Central memory CD8-positive, alpha-beta T cell (primary cell): ENCODE results near the gene CDH23.
A peak's percentile ranks its signal among the peaks of the same experiment; 100 is the strongest.

ENCODE experiments used
- ATAC-seq: fragments of 150-1000 bp; cut with Tn5 transposase; replicated peaks from 2 replicates; pipeline ENCODE4 v1.10.0; 2022; ENCODE audit warnings: mild to moderate bottlenecking, moderate FRiP score, moderate number of reproducible peaks; ENCODE audit not compliant: poor library complexity, severe bottlenecking; ENCODE audit errors: extremely low read depth
- DNase-seq, 2 donors: peaks; one replicate each; pipeline ENCODE4 v3.0.0; 2021; ENCODE audit warnings: low spot score in 2 of 2
- H3K27ac Mint-ChIP-seq: one replicate; pipeline ENCODE4 v1.8.0; 2022; ENCODE audit warnings: low read depth, mild to moderate bottlenecking, moderate library complexity, mixed read lengths
- H3K27me3 Mint-ChIP-seq: one replicate; pipeline ENCODE4 v1.8.0; 2022; ENCODE audit warnings: mixed read lengths
- H3K36me3 Mint-ChIP-seq: one replicate; pipeline ENCODE4 v1.8.0; 2022; ENCODE audit warnings: mild to moderate bottlenecking, moderate library complexity, mixed read lengths; ENCODE audit not compliant: insufficient read depth
- H3K4me1 Mint-ChIP-seq: one replicate; pipeline ENCODE4 v1.8.0; 2022; ENCODE audit warnings: mixed read lengths
- H3K4me3 Mint-ChIP-seq: one replicate; pipeline ENCODE4 v1.8.0; 2022; ENCODE audit warnings: mild to moderate bottlenecking, moderate library complexity, mixed read lengths
- H3K9me3 Mint-ChIP-seq: one replicate; pipeline ENCODE4 v1.8.0; 2022; ENCODE audit warnings: mixed read lengths

CDH23 gene

DNA sequence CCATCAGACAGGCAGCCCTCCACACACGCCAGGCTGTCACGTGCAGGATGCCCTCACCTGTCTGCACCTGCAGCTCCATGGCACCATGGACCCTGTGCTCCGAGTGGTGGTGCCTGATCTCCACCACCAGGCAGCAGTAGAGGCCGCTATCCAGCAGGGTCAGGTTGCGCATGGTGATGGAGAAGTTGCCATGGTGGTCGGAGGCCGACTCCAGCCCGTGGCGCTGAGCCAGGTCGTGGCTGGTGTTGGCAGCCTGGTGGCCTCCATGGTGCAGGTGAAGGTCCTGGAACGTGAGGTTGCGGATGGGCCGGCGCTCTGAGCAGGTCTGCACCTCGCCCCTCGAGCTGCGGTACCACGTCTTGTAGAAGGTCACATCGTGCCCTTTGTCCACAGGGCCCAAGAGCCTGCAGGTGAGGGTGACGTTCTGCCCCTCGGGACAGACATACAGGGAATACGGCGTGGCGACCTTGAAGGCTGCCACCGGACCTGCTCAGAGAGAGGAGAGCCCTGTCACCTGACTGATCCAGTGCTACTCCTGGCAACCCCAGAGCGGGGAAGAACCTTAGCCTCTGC lies 364.9 kb downstream of the CDH23 start:
- no peak for DNase-seq
- H3K27ac Mint-ChIP-seq: peak overlapping the region; percentile 86
- no peaks in the 10 kb centered on the region for H3K9me3 Mint-ChIP-seq
- peaks cover 75% of the 10 kb centered on the region for H3K4me1 Mint-ChIP-seq
- no peak overlapping the region for H3K4me3 Mint-ChIP-seq
- H3K27me3 Mint-ChIP-seq: no peaks in the 10 kb centered on the region
- peaks cover 35% of the 10 kb centered on the region for H3K36me3 Mint-ChIP-seq
- no peak for ATAC-seq

GRCh38 chr10:71762324-71762723 lies 365.6 kb downstream of the CDH23 start:
- Mint-ChIP-seq H3K27ac (peak overlapping the region; percentile 48), H3K4me3 (no peak overlapping the region), H3K4me1 (peaks cover 76% of the 10 kb centered on the region), H3K9me3 (no peaks in the 10 kb centered on the region), H3K36me3 (peaks cover 35% of the 10 kb centered on the region), H3K27me3 (no peaks in the 10 kb centered on the region)
- DNase-seq (no peak), ATAC-seq (no peak)

GRCh38 chr10:71763352-71764127 lies 366.8 kb downstream of the CDH23 start:
- H3K27me3 Mint-ChIP-seq: no peaks in the 10 kb centered on the region
- H3K36me3 Mint-ChIP-seq: peaks cover 30% of the 10 kb centered on the region
- no peak for ATAC-seq
- H3K4me1 Mint-ChIP-seq: peaks cover 83% of the 10 kb centered on the region
- peak overlapping the region; percentile 57 for H3K27ac Mint-ChIP-seq
- no peaks in the 10 kb centered on the region for H3K9me3 Mint-ChIP-seq
- H3K4me3 Mint-ChIP-seq: peak overlapping the region; percentile 5
- no peak for DNase-seq

DNA sequence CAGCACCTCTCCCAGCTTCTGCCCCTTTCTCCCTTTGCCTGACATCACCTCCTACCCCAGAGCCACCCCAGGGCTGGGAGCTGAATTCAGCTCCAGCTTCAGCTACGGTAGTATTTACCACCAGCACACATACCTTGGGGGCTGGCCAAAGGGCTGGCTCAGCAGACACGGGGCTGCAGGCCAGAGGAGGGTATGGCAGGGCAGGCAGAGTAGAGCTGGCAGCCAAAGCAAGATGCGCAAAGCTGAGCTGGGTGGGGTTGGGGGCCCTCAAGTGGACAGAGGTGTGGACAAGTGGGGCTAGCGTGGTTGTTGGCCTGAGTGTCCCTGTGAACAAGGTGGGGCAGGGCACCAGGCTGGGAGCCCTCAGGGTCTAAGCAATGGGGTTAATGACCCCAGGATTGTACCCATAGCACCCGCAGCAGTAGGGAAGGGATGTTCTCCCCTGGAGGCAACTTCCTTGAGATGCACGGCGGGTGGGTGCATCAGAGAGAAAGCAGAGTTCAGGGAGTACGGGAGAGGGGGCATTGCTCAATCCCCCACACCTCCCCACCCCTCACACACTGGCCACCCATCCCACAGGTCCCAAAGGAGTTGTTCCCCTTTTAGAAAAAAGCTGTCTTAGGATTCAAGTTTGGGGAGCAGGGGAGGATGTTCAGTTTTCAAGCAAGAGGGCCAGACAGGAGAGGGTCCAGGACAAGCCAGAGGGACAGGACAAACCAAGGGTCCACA lies 368.6 kb downstream of the CDH23 start:
- no peaks in the 10 kb centered on the region for H3K9me3 Mint-ChIP-seq
- no peak for DNase-seq
- no peaks in the 10 kb centered on the region for H3K27me3 Mint-ChIP-seq
- H3K36me3 Mint-ChIP-seq: peaks cover 25% of the 10 kb centered on the region
- H3K4me1 Mint-ChIP-seq: peaks cover 93% of the 10 kb centered on the region
- peak overlapping the region; percentile 77 for H3K27ac Mint-ChIP-seq
- ATAC-seq: no peak
- H3K4me3 Mint-ChIP-seq: peak overlapping the region; percentile 89

GRCh38 chr10:71765906-71766716 lies 369.4 kb downstream of the CDH23 start:
- Mint-ChIP-seq H3K36me3 (peaks cover 22% of the 10 kb centered on the region), H3K4me1 (peaks cover 93% of the 10 kb centered on the region), H3K9me3 (no peaks in the 10 kb centered on the region), H3K27me3 (no peaks in the 10 kb centered on the region), H3K4me3 (peak overlapping the region; percentile 89), H3K27ac (peak overlapping the region; percentile 77)
- no peak for ATAC-seq
- no peak for DNase-seq

DNA sequence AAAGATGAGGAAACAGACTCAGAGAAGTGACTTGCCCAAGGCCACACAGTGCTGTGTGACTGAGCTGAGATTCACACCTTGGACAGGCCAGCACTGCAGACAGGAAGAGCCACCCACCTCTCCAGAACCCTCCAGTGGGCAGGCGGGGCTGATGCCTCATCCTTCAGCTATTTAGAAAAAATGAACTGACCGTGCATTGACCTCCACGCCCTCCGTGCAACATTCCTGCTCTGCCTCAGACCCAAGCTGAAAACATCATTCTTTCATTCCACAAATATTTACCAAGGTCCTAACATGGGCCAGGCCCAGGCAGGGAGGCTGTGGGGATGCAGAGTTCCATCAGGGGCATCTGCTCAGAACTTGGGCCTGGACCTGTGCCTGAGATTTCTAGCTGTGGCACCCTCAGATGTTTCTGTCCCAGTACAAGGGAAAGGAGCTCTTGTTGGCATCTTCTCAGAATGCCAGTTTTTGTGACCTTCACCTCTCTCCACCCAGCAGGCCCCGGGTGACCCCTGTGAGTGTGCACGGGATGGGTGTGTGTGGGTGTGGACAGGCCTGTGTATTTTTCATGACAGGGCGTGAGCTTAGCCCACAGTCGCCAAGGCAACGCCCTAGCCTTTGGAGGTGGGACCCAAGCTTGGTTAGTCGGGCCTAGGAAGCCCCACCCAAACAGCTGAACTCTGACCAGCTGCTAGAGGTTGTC lies 370.1 kb downstream of the CDH23 start:
- ATAC-seq: no peak
- Mint-ChIP-seq H3K27ac (peak overlapping the region; percentile 77), H3K36me3 (peaks cover 27% of the 10 kb centered on the region), H3K4me3 (peak overlapping the region; percentile 89), H3K27me3 (no peaks in the 10 kb centered on the region), H3K9me3 (no peaks in the 10 kb centered on the region), H3K4me1 (peaks cover 93% of the 10 kb centered on the region)
- no peak for DNase-seq

GRCh38 chr10:71767420-71768035 lies 370.8 kb downstream of the CDH23 start:
- ATAC-seq (no peak), DNase-seq (no peak)
- peaks cover 31% of the 10 kb centered on the region for H3K36me3 Mint-ChIP-seq
- peaks cover 93% of the 10 kb centered on the region for H3K4me1 Mint-ChIP-seq
- peak overlapping the region; percentile 89 for H3K4me3 Mint-ChIP-seq
- no peaks in the 10 kb centered on the region for H3K27me3 Mint-ChIP-seq
- peak overlapping the region; percentile 77 for H3K27ac Mint-ChIP-seq
- H3K9me3 Mint-ChIP-seq: no peaks in the 10 kb centered on the region

DNA sequence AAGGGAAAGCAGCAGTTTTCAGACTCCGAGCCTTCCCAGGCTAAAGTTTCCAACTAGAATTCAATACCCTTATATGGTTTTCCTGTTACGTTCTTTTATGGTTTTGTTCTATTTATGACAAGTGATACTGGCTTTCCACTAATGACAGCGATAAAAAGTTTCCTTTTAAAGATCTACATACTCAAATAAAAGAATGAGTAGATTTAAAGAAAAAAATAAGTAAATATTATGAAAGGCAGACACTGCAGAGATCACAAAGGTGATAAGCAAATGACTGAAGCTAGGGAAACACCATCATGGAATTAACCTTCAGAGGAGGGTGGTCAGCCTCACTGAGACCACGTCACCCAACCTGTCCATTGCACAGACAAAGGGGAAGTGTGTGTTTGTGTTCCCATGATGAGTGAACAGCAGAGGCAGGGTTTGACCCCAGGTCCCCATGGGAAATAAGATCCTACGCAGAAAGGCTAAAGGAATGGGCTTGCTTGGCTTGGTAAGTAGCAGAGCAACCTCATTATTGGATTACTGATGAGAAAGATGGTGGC lies 372.6 kb downstream of the CDH23 start:
- H3K27ac Mint-ChIP-seq: peak overlapping the region; percentile 77

DNA sequence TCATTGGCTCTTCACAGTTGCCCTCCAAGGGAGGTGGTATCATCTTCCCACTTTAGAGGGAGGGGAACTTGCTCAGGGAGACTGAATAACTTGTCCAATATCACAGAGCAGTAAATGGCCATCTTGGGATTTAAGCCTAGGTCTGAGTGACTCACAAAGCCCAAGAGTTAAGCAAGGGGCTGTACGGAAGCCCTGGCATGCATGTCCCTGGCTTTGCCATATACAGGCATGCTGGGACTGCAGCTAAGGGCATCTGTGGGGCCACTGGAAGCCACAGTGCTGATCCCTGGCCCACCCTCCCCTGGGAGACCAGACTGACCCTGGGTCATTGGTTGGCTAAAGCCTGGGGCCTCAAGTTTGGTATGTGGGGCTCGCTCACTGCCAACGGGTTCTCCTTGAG lies 373.5 kb downstream of the CDH23 start:
- Mint-ChIP-seq H3K4me1 (peaks cover 77% of the 10 kb centered on the region), H3K36me3 (peaks cover 25% of the 10 kb centered on the region), H3K4me3 (peak overlapping the region; percentile 89), H3K27ac (peak overlapping the region; percentile 77), H3K27me3 (no peaks in the 10 kb centered on the region), H3K9me3 (no peaks in the 10 kb centered on the region)
- DNase-seq (no peak), ATAC-seq (no peak)

More for the DNA sequence above, 372.6 kb downstream of the CDH23 start:
- ATAC-seq (peak; percentile 3), DNase-seq (no peak)
- H3K27me3 Mint-ChIP-seq: no peaks in the 10 kb centered on the region
- no peaks in the 10 kb centered on the region for H3K9me3 Mint-ChIP-seq
- peaks cover 32% of the 10 kb centered on the region for H3K36me3 Mint-ChIP-seq
- H3K4me3 Mint-ChIP-seq: peak overlapping the region; percentile 89
- H3K4me1 Mint-ChIP-seq: peaks cover 80% of the 10 kb centered on the region

- peaks cover 77% of the 10 kb centered on the region for H3K4me1 Mint-ChIP-seq
Measured at GRCh38 chr10:71770789-71771188, 374.1 kb downstream of the CDH23 start.

DNA sequence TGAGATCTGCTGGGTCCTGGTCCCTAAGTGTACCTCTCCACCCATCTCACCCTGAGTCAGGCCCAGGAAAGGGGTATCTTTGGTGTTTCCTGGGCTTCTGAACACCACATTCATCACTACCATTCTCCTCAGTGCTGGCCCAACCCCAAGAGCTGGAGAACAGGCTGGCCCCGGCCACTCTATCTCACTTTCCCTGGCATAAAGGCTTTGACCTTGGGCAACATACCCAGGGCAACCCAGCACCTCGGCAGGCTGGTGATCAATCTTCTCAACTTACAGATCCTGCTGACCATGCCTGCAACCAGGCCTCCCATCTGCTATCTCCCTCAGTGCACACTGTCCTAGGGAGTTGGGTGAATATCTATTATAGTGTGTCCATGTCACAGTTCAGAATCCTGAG lies 374.5 kb downstream of the CDH23 start:
- peak overlapping the region; percentile 89 for H3K4me3 Mint-ChIP-seq
- DNase-seq: no peak
- no peaks in the 10 kb centered on the region for H3K9me3 Mint-ChIP-seq
- peaks cover 77% of the 10 kb centered on the region for H3K4me1 Mint-ChIP-seq
- no peak for ATAC-seq
- H3K36me3 Mint-ChIP-seq: peaks cover 21% of the 10 kb centered on the region
- no peaks in the 10 kb centered on the region for H3K27me3 Mint-ChIP-seq
- peak overlapping the region; percentile 77 for H3K27ac Mint-ChIP-seq

More at GRCh38 chr10:71770789-71771188, 374.1 kb downstream of the CDH23 start:
- no peak for DNase-seq
- Mint-ChIP-seq H3K4me3 (peak overlapping the region; percentile 89), H3K9me3 (no peaks in the 10 kb centered on the region), H3K27me3 (no peaks in the 10 kb centered on the region), H3K36me3 (peaks cover 21% of the 10 kb centered on the region), H3K27ac (peak overlapping the region; percentile 77)
- no peak for ATAC-seq
